SK-N-SH (cell line): ENCODE results near the gene PARVG. TPM values are rescaled to one million over a fixed set of nuclear protein-coding genes. Genes with fewer than 3 reads are reported as not detected.

Experiments used
- CTCF ChIA-PET: fragments of 300-600, 350-600 bp; formaldehyde crosslinking; extraction: SDS; loops from one replicate; lab custom pipeline; 2021; lab: Yijun Ruan, JAX
- POLR2A ChIA-PET: fragments of 350-600 bp; sonication (Branson Sonifier 250); formaldehyde crosslinking; extraction: SDS; loops from one replicate; lab custom pipeline; 2020; ENCODE audit warnings: antibody characterized with exemption, inconsistent platforms; lab: Yijun Ruan, JAX
- DNase-seq: peaks from one replicate; pipeline ENCODE4 v3.0.0; 2012
- H2AFZ ChIP-seq: fragments of 200-600 bp; sonication (generic); 2 replicates; pipeline ENCODE4 v1.8.1; 2016; ENCODE audit warnings: antibody characterized with exemption, mild to moderate bottlenecking, low read depth
- H3F3A ChIP-seq: fragments of 200-600 bp; sonication (generic); replicated peaks from 2 replicates; pipeline ENCODE3; 2016; ENCODE audit warnings: antibody characterized with exemption, mild to moderate bottlenecking; ENCODE audit not compliant: insufficient read depth
- H3K27ac ChIP-seq, 2 experiments: fragments of 200-500 bp in 1 of 2; fragments of 200-600 bp in 1 of 2; sonication (Bioruptor generic) in 1 of 2; sonication (generic), shearing (Covaris generic) in 1 of 2; 2 replicates each; pipeline versions ENCODE4 v1.5.1 to v1.6.1; 2014 to 2016; ENCODE audit warnings: low read depth in 2 of 2, inconsistent platforms in 1 of 2, low read length in 1 of 2, mild to moderate bottlenecking in 1 of 2, mixed read lengths in 1 of 2
- H3K27me3 ChIP-seq: fragments of 200-600 bp; sonication (generic), shearing (Covaris generic); 2 replicates; pipeline ENCODE4 v1.6.1; 2016; ENCODE audit warnings: mixed run types; ENCODE audit not compliant: insufficient read depth
- H3K36me3 ChIP-seq, 2 experiments: fragments of 200-500 bp in 1 of 2; fragments of 200-600 bp in 1 of 2; sonication (Bioruptor generic) in 1 of 2; sonication (generic) in 1 of 2; replicated peaks in 1 of 2; 2 replicates each; pipeline versions ENCODE3 to v1.5.1; 2014 to 2016; ENCODE audit warnings: low read length in 1 of 2, mild to moderate bottlenecking in 1 of 2; ENCODE audit not compliant: insufficient read depth in 2 of 2, control insufficient read depth in 1 of 2
- H3K4me1 ChIP-seq, 2 experiments: fragments of 200-500 bp in 1 of 2; fragments of 200-600 bp in 1 of 2; sonication (Bioruptor generic) in 1 of 2; sonication (generic), shearing (Covaris generic) in 1 of 2; 2 replicates each; pipeline versions ENCODE4 v1.5.1 to v1.6.1; 2014 to 2016; ENCODE audit warnings: low read depth in 1 of 2, low read length in 1 of 2, mixed run types in 1 of 2; ENCODE audit not compliant: insufficient read depth in 2 of 2, control insufficient read depth in 1 of 2
- H3K4me2 ChIP-seq: fragments of 200-600 bp; sonication (generic), shearing (Covaris generic); 2 replicates; pipeline ENCODE4 v1.6.1; 2017; ENCODE audit warnings: mixed run types
- H3K4me3 ChIP-seq, 2 experiments: fragments of 200-500 bp in 1 of 2; fragments of 200-600 bp in 1 of 2; sonication (Bioruptor generic) in 1 of 2; sonication (generic), shearing (Covaris generic) in 1 of 2; 2 replicates each; pipeline versions ENCODE4 v1.5.1 to v1.8.1; 2014 to 2016; ENCODE audit warnings: low read depth in 2 of 2, inconsistent platforms in 1 of 2, low read length in 1 of 2, mild to moderate bottlenecking in 1 of 2, mixed read lengths in 1 of 2, moderate library complexity in 1 of 2
- H3K79me2 ChIP-seq: fragments of 200-600 bp; sonication (generic); 2 replicates; pipeline ENCODE4 v1.8.1; 2017; ENCODE audit warnings: mild to moderate bottlenecking; ENCODE audit not compliant: insufficient read depth
- H3K9ac ChIP-seq: fragments of 200-600 bp; sonication (generic); 2 replicates; pipeline ENCODE4 v1.6.1; 2017; ENCODE audit warnings: mixed run types
- H3K9me2 ChIP-seq: fragments of 200-600 bp; sonication (generic); 2 replicates; pipeline ENCODE4 v1.6.1; 2017; ENCODE audit warnings: mixed run types
- H3K9me3 ChIP-seq: fragments of 200-600 bp; sonication (generic); 2 replicates; pipeline ENCODE4 v1.6.1; 2017; ENCODE audit warnings: mixed run types, mild to moderate bottlenecking, moderate library complexity
- H4K20me1 ChIP-seq: fragments of 200-600 bp; sonication (generic); 2 replicates; pipeline ENCODE4 v1.6.1; 2017; ENCODE audit warnings: mild to moderate bottlenecking, mixed run types; ENCODE audit not compliant: insufficient read depth
- CTCF ChIP-seq: fragments of 200-600 bp; sonication (generic); IDR thresholded peaks from 2 replicates; pipeline ENCODE4 v1.6.1; 2017; ENCODE audit warnings: antibody characterized with exemption, mild to moderate bottlenecking, moderate library complexity
- EP300 ChIP-seq, 2 experiments: IDR thresholded peaks; 2 replicates each; pipeline versions ENCODE4 v1.4.0 to v1.6.1; 2012; ENCODE audit warnings: borderline replicate concordance in 1 of 2, low read depth in 1 of 2, low read length in 1 of 2
- FOSL2 ChIP-seq: IDR thresholded peaks from 2 replicates; pipeline ENCODE4 v1.4.0; 2012; ENCODE audit warnings: low read depth, mild to moderate bottlenecking, moderate library complexity, borderline replicate concordance
- FOXJ3 ChIP-seq: sonication (generic); formaldehyde crosslinking; IDR thresholded peaks from 2 replicates; pipeline ENCODE4 v1.5.1; 2020; ENCODE audit warnings: mild to moderate bottlenecking, missing genetic modification reagents
- FOXM1 ChIP-seq: IDR thresholded peaks from 2 replicates; pipeline ENCODE4 v1.4.0; 2012; ENCODE audit warnings: low read depth, mild to moderate bottlenecking
- JUND ChIP-seq: IDR thresholded peaks from 2 replicates; pipeline ENCODE4 v1.4.0; 2012
- MEF2A ChIP-seq: IDR thresholded peaks from 2 replicates; pipeline ENCODE4 v1.4.0; 2012; ENCODE audit warnings: low read depth, borderline replicate concordance
- NFIC ChIP-seq: IDR thresholded peaks from 2 replicates; pipeline ENCODE4 v1.4.0; 2012; ENCODE audit warnings: borderline replicate concordance
- NRF1 ChIP-seq: IDR thresholded peaks from 2 replicates; pipeline ENCODE4 v1.6.1; 2012; ENCODE audit warnings: low read depth, mild to moderate bottlenecking, low read length
- REST ChIP-seq: IDR thresholded peaks from 2 replicates; pipeline ENCODE4 v1.6.1; 2012; ENCODE audit warnings: mild to moderate bottlenecking, low read depth, low read length, moderate library complexity
- RXRA ChIP-seq: IDR thresholded peaks from 2 replicates; pipeline ENCODE4 v1.4.0; 2012; ENCODE audit warnings: low read depth, mild to moderate bottlenecking, borderline replicate concordance
- SIN3A ChIP-seq: IDR thresholded peaks from 2 replicates; pipeline ENCODE4 v1.6.1; 2012; ENCODE audit warnings: low read depth, mild to moderate bottlenecking, low read length, moderate library complexity, borderline replicate concordance
- SMC3 ChIP-seq: IDR thresholded peaks from 2 replicates; pipeline ENCODE4 v1.6.1; 2012; ENCODE audit warnings: low read depth, low read length, improper control_type of control experiment
- TAF1 ChIP-seq: IDR thresholded peaks from 2 replicates; pipeline ENCODE4 v1.6.1; 2012; ENCODE audit warnings: low read depth, mild to moderate bottlenecking, low read length, moderate library complexity, borderline replicate concordance
- TEAD4 ChIP-seq: IDR thresholded peaks from 2 replicates; pipeline ENCODE4 v1.4.0; 2012; ENCODE audit warnings: mild to moderate bottlenecking, borderline replicate concordance; ENCODE audit not compliant: insufficient read depth
- YY1 ChIP-seq: IDR thresholded peaks from 2 replicates; pipeline ENCODE4 v1.4.0; 2012; ENCODE audit warnings: low read depth, mild to moderate bottlenecking
- WGBS: methylation state at CpG from one replicate; pipeline ENCODE4 v1.1.6; 2017; ENCODE audit warnings: low lambda C conversion rate; 5-methylcytosine and 5-hydroxymethylcytosine counted together
- polyA plus RNA-seq, 3 experiments: library from polyadenylated mRNA; depleted of rRNA; stranded (reverse); fragments of >200 nt; gene quantifications; 2 replicates each; pipeline ENCODE4 v1.2.3, GENCODE V29; 2012

The PARVG gene
- polyA plus RNA-seq, 1 of the 3 experiments (the other 2 are of a cell fraction): 0.05 TPM

DNA sequence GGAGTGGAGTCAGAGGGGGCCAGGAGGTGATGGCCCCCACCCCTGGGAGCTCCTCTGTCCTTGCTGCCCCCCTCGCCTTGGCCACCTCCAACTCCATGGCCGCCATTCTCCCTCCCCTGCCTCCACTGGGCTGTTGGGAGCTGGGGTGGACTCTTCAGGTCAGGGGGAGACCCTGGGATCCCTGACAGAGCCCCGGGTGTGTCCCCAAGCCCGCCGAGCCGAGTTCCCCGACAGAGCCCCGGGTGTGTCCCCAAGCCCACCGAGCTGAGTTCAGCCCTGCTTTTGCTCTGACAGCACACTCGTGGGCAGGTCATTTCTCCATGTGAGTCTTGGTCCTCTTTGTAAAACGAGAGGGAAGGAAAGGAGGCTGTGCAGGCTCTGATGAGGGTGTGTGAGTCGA lies 13.2 kb upstream of the PARVG start:
- Histone ChIP-seq H3K27ac (no peak overlapping the region), H3K4me2 (no peak overlapping the region), H3K27me3 (no peaks in the 10 kb centered on the region), H3K36me3 (peaks cover 0 to 3% of the 10 kb centered on the region in 2 experiments), H3K9ac (no peak overlapping the region), H3K9me3 (no peaks in the 10 kb centered on the region), H2AFZ (no peak overlapping the region), H3K9me2 (no peaks in the 10 kb centered on the region), H3K79me2 (no peaks in the 10 kb centered on the region), H3K4me3 (no peak overlapping the region), H4K20me1 (no peaks in the 10 kb centered on the region), H3F3A (no peaks in the 10 kb centered on the region), H3K4me1 (no peaks in the 10 kb centered on the region)
- CTCF ChIA-PET: no interaction called here
- TF ChIP-seq RXRA (no peak), FOSL2 (no peak), JUND (no peak), NRF1 (no peak), REST (no peak), FOXM1 (no peak), CTCF (no peak), TAF1 (no peak), EP300 (IDR thresholded peaks at IDR 0.05; ENCODE audit: borderline replicate concordance in 1 of 2, low read depth in 1 of 2, low read length in 1 of 2) (no peak)
- 64% methylated on average over 9 of the region's 12 CpGs for WGBS
- POLR2A ChIA-PET: no interaction called here
- DNase-seq: no peak

GRCh38 chr22:44168206-44168605 lies 12.5 kb upstream of the PARVG start:
- Histone ChIP-seq H3F3A (no peaks in the 10 kb centered on the region), H2AFZ (no peak overlapping the region), H3K79me2 (no peaks in the 10 kb centered on the region), H3K9ac (no peak overlapping the region), H3K9me3 (no peaks in the 10 kb centered on the region), H3K4me2 (no peak overlapping the region), H3K4me1 (no peaks in the 10 kb centered on the region), H3K9me2 (no peaks in the 10 kb centered on the region), H3K36me3 (peaks cover 0 to 3% of the 10 kb centered on the region in 2 experiments), H3K4me3 (no peak overlapping the region), H4K20me1 (no peaks in the 10 kb centered on the region), H3K27ac (no peak overlapping the region), H3K27me3 (no peaks in the 10 kb centered on the region)
- ChIA-PET POLR2A (no interaction called here), CTCF (no interaction called here)
- 87% methylated on average over 6 of the region's 13 CpGs for WGBS
- no peak for DNase-seq
- TF ChIP-seq REST (no peak), NFIC (no peak), CTCF (no peak), FOXJ3 (CRISPR knock-in tag) (no peak), FOXM1 (no peak), RXRA (no peak), SMC3 (no peak), MEF2A (no peak), YY1 (no peak), SIN3A (no peak), TEAD4 (no peak)
